GM03348 (cell line): ENCODE measurements around the gene CROCC.
"Not testable (repeated sequence)": the region's sequence is repeated elsewhere in the genome, so short reads cannot be mapped to it uniquely, and the experiment has no call there.

Experiments
- DNase-seq: peaks from one replicate; pipeline ENCODE4 v3.0.0; 2012; ENCODE audit warnings: low spot score

The CROCC gene

DNA sequence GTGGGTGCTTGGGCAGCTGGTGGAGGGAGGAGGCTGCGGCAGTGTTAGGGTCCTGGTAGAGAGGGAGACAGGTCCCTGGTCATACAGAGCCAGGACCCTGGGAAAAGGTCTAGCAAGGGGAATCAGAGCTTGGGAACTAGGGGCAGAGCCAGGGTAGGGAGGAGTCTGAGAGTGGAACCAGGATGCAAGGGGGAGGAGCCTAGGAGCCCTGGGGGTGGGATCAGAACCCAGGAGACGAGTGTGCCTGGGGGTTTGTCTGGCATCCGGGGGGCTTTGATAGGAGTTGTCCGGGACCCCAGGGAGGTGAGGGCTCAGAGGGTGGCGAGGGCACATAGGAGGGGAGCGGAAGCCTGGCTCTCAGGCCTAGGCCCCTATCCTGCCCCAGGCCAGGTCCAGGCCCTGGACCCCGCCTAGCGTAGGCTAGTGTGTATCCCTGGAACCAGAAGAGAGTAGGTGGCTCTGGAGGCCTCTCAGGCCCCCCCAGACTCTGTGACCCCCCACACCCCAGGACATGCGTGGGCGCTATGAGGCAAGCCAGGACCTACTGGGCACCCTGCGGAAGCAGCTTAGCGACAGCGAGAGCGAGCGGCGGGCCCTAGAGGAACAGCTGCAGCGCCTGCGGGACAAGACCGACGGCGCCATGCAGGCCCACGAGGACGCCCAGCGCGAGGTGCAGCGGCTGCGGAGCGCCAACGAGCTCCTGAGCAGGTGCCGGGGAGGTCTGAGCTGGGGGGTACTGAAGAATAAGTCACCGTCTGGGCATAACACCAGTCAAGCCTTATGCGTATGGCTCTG is 17.9 kb downstream of the CROCC start:
- DNase-seq = not testable (repeated sequence)

DNA sequence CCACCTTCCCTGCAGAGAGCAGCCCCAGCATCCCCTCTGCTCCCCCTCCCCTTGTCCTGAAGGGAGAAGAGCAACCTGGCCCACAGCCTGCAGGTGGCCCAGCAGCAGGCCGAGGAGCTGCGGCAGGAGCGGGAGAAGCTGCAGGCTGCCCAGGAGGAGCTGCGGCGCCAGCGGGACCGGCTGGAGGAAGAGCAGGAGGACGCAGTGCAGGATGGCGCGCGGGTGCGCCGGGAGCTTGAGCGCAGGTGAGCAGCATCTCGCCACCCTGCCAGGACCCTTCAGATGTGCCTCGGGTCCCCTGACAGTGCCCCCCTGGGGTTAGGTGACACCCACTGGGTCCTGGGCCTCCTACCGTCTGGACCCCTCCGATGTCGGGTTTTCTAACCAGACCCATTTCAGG is 22.3 kb downstream of the CROCC start:
- no peak for DNase-seq

DNA sequence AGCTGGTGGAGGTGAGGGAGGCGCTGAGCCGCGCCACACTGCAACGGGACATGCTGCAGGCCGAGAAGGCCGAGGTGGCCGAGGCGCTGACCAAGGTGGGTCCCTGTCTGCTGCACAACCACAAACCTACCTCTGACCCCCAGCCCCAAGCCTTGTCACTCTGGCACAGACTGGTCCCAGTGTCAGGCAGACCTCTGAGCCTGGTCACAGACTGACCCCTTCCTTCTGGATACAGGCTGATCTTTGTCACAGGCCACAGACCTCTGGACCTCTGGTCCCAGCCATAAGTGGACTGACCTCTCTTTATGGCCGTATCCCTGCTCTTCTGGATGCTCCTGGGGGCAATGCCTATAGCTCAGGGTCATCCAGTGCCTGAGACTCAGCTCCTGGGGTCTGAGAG is 23.8 kb downstream of the CROCC start:
- DNase-seq = not testable (repeated sequence)

DNA sequence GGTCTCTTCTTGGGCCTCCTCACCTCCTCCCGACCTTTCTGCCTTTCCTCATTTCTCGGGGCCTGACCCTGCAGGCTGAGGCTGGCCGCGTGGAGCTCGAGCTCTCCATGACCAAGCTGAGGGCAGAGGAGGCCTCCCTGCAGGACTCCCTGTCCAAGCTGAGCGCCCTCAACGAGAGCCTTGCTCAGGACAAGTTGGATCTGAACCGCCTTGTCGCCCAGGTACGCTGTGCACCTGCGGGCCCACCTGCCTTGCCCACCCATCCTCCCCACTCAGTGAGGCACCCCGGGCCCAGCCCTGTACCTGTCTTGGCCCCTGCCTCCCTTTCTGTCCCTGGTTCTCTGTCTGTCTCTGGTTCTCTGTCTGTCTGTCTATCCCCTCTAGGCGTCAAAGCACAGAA is 24.5 kb downstream of the CROCC start:
- DNase-seq = not testable (repeated sequence)

DNA sequence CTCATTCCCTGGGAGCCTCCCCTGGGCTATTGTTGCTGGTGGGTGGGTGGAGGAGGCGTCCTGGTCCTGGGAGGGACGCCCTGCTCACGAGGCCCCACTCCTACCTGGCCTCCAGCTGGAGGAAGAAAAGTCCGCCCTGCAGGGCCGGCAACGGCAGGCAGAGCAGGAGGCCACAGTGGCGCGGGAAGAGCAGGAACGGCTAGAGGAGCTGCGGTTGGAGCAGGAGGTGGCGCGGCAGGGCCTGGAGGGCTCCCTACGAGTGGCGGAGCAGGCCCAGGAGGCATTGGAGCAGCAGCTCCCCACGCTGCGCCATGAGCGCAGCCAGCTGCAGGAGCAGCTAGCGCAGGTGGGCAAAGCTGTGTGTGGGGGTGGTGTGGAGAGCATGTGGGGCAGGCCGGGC is 24.9 kb downstream of the CROCC start:
- no peak for DNase-seq

DNA sequence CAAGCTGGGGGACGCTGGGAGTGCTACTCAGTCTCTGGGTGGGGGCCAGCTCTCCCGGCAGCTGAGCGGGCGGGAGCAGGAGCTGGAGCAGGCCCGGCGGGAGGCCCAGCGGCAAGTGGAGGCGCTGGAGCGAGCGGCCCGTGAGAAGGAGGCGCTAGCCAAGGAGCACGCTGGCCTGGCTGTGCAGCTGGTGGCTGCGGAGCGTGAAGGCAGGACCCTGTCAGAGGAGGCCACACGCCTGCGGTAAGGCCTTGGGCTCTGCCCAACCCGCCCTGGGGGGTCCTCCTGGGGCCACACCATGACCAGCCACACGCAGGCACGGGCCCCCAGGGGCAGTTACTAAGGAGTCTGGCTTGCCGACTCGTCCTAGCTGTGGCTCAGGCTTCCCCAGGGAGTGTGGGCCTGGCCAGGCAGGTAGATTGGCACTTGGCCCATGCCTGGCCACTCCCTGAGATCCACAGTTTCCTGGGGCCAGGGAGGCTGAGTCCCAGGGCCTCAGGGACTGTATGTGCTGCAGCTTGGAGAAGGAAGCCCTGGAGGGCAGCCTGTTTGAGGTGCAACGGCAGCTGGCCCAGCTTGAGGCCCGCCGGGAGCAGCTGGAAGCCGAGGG is 26.7 kb downstream of the CROCC start:
- not testable (repeated sequence) for DNase-seq

DNA sequence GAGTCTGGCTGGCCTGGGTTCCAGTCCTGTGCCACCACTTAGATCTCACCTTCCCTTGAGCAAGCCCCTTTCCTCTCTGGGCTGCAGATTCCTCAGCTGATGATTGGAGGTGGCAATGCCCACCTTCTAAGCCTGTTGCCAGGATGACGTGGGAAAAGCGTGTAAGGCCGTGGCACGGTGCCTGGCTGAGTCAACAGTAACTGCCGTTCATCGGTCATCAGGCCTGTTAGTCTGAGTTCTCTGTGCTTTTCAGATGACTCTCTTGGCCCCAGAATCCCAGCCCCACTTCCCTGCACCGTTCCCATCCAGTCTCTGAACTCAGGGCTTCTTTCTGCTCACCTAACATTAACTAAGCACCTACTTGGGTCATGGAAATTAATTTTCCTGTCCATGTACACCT is 27.3 kb downstream of the CROCC start:
- peak; percentile 54 for DNase-seq

DNA sequence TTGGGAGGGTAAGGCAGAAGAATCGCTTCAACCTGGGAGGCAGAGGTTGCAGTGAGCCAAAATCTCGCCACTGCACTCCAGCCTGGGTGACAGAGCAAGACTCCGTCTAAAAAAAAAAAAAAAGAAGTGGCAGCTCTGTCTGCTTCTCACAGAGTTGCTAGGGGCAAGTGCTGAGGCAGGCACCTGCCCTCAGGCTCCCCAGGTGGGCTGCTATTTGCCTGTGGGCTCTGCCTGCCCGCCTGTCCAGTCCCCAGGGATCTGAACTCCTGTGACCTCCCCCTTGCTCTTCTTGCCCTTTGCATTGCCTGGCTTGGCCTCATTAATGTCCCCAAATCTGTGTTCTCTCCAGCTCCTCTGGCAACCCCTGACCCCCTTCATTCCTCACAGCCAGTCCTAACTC is 30.6 kb downstream of the CROCC start:
- not testable (repeated sequence) for DNase-seq

DNA sequence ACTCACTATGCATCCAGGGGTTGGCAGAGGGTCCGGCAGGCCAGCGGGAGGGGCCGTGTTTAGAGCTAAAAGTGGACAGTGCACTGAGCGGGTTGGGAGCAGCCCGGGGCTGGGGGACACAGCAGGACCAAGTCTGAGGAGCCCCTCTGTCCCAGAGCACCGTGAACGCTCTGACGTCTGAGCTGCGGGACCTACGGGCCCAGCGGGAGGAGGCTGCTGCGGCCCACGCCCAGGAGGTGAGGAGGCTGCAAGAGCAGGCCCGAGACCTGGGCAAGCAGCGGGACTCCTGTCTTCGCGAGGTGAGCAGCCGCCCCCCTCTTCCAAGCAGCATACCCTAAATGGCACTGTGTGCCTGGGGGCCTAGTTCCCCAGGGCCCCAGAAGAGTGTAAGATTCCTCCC is 32.8 kb downstream of the CROCC start:
- DNase-seq = no peak

DNA sequence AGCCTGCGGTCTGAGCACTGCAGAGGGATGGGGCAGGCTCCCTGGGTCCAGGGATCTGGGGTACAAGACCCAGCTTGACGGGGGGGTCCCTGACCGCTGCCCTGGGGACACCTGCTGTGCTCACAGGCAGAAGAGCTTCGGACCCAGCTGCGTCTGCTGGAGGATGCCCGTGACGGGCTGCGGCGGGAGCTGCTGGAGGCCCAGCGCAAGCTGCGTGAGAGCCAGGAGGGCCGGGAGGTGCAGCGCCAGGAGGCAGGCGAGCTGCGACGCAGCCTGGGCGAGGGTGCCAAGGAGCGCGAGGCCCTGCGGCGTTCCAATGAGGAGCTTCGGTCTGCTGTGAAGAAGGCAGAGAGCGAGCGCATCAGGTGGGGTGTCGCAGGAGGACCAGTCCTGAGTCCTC is 33.5 kb downstream of the CROCC start:
- DNase-seq = no peak

DNA sequence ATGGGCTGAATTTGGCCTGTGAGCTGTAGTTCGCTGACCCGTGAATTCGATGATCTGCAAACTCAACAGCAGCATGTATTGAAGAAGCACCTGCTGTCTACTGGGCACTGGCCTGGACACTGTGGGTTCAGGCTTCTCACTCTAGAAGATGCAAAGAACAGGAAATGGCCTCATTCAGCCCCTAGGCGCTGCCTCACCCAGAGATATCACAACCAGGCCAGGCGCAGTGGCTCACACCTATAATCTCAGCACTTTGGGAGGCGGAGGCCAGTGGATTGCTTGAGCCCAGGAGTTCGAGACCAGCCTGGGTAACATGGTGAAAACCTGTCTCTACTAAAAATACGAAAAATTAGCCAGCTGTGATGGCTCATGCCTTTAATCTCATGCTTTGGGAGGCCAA is 35.0 kb downstream of the CROCC start:
- no peak for DNase-seq

DNA sequence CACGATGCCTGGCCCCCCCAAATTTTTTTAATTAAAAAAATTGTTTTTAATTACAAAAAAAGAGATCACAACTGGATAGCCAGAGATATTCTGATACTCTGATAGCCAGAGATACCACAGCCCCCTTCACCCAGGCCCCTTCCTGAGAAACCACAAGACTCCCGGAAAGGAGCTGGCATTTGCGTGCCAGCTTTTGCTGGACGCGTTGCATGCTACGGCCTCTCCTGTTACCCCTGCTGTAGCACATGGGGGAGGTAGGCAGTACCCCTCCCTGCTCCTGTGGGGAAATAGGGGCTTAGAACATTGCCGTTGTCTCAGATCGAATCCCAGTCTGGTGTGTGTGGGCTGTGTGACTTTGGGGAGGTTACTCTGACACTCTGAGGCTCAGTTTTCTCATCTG is 36.0 kb downstream of the CROCC start:
- no peak for DNase-seq

DNA sequence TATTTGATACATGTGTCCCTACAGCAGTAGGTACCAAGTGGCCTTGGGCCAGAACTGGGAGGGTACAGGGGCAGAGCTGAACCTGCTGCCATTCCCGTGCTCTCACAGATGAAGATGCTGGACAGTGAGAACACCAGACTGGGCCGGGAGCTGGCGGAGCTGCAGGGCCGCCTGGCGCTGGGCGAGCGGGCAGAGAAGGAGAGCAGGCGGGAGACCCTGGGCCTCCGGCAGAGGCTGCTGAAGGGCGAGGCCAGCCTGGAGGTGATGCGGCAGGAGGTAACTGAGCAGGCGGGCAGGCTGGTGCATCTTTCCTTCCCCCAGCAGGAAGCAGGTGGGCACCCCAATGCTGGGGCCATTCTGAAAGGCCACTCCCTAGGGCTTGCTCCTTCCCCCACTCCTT is 36.7 kb downstream of the CROCC start:
- DNase-seq = no peak

DNA sequence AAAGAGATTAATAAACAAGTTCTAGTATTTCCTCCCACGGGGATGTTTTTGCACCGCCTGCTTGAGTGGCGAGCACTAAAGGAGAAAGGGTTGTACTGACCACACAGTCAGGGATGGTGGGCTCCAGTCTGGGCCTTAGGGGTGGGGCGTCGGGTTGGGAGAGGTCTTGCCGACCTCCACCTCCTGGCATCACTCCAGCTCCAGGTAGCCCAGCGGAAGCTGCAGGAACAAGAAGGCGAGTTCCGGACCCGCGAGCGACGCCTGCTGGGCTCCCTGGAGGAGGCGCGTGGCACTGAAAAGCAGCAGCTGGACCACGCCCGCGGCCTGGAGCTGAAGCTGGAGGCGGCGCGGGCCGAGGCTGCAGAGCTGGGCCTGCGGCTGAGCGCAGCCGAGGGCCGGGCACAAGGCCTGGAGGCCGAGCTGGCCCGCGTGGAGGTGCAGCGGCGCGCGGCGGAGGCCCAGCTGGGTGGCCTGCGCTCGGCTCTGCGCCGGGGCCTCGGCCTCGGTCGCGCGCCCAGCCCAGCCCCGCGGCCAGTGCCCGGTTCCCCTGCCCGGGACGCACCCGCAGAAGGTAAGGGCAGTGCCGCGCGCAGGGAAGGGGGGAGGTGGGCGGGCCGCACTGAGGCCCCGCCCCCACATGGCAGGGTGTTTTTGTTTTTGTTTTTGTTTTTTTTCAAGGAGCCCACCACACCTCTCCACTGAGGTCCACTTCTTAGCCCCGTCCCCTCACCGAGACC is 39.0 kb downstream of the CROCC start:
- peak; percentile 87 for DNase-seq

DNA sequence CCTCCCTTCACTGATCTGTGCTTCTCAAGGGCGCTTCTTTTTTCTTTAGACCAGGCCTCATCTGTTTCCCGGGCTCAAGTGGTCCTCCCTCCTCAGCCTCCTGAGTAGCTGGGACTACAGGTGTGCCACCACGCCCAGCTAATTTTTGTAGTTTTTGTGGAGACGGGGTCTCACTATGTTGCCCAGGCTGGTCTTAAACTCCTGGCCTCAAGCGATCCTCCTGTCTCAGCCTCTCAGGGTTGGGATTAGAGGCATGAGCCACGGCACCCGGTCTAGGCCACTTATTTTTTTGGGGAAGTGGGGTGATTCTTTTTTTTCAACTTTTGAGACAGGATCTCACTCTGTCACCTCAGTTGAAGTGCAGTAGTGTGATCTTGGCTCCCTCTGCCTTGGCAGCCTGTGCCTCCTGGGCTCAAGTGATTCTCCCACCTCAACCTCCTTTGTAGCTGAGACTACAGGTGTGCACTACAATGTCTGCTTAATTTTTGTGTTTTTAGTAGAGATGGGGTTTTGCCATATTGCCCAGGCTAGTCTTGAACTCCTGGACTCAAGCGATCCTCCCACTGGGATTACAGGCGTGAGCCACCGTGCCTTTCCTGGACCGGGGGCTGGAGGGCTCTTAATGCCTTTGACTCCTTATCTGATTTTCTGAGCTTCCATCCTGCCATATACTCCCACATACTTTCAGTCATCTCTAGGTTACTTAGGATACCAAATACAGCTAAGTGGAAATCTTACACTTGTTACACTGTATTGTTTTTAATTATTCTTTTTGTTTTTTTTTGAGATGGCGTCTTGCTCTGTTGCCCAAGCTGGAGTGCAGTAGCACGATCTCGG is 39.8 kb downstream of the CROCC start:
- no peak for DNase-seq

DNA sequence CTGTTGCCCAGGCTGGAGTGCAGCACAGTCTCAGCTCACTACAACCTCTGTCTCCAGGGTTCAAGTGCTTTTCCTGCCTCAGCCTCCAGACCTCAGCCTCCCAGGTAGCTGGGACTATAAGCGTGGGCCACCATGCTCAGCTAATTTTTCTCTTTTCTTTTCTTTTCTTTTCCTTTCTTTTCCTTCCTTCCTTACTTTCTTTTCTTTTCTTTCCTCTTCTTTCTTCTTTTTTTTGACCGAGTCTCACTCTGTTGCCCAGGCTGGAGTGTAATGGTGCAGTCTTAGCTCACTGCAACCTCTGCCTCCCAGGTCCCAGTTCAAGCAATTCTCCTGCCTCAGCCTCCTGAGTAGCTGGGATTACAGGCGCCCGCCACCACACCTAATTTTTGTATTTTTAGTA is 42.4 kb downstream of the CROCC start:
- DNase-seq = not testable (repeated sequence)

DNA sequence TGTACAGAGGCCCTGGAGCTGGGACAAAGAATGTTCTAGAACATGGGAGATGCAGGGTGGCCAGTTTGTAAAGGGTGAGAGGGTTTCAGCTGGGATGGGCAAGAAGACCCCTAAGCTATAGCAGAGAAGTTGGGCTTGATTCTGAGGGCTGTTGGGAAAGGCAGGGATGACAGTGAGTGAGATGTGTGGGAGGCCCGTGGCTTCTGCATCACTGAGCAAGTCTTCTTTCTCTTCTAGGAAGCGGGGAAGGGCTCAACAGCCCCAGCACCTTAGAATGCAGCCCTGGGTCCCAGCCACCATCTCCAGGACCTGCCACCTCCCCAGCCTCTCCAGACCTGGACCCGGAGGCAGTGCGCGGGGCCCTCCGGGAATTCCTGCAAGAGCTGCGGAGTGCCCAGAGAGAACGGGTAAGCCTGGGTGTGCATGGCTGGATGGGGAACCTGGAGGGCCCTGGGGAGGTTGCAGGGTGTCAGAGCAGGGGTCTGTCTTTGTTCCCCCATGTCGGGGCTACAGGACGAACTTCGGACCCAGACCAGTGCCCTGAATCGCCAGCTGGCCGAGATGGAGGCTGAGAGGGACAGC is 43.8 kb downstream of the CROCC start:
- DNase-seq = no peak

DNA sequence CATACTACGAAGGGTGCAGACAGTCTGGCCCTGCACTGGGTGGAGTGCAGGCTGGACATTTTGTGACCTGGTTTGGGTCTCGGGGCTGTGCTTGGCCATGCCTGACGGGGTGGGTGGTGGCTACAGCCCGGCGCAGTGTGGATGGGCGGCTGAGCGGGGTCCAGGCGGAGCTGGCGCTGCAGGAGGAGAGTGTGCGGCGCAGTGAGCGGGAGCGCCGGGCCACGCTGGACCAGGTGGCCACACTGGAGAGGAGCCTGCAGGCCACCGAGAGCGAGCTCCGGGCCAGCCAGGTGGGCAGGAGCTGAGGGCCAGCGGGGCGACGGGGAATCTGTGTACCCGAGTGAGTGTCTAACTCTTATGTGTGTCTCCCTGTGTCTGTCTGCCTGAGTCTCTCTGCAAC is 44.6 kb downstream of the CROCC start:
- DNase-seq = no peak

DNA sequence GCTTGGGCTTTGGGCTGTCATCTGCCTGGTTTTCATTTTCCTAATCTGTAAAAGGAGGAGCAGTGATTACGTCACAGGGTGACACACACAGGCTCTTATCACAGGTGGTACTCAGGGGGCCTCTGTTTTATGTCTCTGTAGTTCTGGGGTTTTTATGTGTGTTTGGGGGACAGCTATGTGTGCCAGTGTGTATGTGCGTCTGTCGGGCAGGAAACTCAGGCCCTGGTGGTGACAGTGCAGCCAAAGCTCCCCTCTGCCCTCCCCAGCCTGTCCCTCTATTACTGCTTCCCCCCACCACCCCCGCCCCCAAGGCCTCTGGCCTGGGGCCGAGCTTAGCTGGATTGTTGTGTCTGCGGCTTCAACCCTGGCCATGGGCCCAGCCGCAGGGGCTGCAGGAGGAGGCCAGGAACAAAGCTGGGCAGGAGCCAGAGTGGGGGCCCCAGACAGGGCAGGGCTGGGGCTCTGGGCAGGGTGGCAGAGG is 45.4 kb downstream of the CROCC start:
- DNase-seq = peak; percentile 81

DNA sequence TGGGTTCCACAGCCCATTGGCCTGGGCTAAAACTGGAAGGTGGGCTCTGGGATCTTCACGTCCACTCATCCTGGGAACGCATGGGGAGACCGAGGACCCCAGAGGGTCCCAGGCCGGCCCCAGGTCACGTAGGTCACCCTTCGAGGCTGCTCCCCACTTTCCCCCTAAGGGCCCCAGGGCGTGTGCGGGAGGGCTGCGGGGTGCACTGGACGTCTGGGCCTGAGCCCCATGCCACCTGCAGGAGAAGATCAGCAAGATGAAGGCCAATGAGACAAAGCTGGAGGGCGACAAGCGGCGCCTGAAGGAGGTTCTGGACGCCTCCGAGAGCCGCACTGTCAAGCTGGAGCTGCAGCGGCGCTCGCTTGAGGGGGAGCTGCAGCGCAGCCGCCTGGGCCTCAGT is 46.2 kb downstream of the CROCC start:
- no peak for DNase-seq

DNA sequence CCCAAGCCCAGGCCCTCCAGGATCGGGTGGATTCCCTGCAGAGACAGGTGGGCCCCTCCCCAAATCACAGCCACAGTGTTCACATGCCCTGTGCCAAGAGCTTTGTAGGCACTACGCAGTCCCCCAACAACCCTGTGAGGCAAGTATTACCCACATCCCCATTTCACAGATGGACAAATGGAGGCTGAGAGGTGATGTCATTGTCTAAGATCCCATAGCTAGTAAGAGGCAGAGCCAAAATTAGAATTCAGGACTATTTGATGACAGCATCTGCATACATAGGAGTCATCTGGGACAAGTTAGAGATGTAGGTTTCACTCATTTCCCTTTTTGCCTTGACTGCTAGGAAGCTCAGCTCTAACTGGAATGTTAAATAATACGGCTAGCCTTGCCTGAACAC is 46.6 kb downstream of the CROCC start:
- DNase-seq = no peak
